GM21619 (cell line): ENCODE data around the gene TUBAL3.
"Not testable (repeated sequence)": the region's sequence is repeated elsewhere in the genome, so short reads cannot be mapped to it uniquely, and the experiment has no call there.

ENCODE experiments used
- ATAC-seq: cut with Tn5 transposase; IDR thresholded peaks from one replicate; pipeline ENCODE4 v1.9.1; 2021; ENCODE audit not compliant: unreplicated experiment

Gene TUBAL3

DNA sequence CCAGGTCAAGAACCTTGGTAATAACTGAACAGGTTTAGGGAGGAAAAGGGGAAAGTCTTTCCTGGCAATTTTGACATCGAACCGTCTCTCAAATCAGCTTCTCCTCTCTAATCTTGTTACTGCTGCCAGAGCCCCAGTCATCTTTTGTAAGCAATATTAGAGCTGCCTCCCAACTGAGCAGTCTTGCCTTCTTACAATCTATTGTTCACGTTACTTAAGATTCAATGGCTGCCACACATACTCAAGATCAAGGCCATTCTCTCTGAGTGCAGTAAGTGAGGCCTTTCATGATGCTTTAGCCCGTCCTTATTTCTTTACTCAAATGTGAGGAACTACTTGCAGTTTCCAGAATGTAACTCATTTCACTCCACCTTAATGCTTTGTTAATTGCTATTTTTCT lies 20.1 kb upstream of the TUBAL3 start:
- ATAC-seq: no peak

DNA sequence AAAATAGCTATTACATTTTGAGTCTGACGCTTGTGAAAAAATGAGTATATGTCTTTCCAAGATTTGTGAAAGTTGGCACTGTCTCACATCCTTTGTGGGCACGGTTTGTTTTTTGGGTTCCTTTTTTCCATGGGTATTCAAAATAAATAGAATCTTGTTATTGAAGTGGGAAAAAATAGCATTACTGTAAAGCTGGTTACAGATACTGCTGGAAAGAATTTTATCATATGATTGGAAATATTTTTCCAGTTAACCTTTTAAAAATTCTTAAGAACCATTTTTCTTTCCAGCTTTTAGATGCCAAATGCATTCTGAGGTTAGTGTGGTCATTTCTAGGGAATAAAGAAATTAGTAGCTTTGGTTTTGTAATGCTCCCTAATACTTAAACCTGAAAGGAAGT lies 19.1 kb upstream of the TUBAL3 start:
- ATAC-seq: no peak

DNA sequence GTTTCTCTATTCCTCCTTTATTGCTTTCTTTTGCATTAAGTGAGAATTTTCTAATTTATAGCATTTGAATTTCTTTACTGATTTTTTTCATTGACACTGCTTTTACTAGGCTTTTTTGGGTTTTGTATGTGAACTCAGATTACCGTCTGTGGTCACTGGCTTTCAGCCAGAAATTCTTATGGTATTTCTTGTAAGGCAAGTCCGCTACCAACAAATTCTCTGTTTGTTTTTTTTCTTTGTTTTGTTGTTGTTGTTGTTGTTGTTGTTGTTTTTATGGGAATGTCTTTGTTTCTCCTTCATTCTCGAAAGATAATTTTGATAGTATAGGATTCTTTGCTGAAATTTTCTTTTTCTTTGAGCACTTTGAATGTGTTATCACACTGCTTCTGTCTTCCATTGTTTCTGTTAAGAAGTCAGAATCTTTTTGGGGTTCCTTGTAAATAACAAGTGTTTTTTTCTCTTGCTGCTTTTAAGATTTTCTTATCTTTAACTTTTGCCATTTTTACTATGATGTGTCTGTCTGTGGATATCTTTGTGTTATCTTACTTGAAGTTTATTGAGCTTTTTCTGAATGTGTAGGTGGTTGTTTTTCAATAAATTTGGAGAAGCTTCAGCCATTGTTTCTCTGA lies 15.0 kb upstream of the TUBAL3 start:
- no peak for ATAC-seq

DNA sequence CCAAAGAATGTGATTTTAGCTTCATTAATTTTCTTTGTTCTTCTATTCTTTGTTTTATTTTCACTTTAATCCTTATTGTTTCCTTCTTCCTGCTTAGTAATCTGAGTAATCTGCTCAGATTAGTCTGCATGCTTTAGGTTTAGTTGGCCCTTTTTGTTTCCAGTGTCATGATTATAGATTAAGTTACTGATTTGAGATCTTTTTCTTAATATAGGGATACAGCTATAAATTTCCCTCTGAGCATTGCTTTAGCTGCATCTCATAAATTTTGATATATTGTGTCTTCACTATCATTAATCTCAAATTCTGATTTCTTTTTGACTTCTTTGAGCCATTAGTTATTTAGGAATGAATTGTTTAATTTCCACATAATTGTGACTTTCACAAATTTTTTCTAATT lies 14.0 kb upstream of the TUBAL3 start:
- no peak for ATAC-seq

DNA sequence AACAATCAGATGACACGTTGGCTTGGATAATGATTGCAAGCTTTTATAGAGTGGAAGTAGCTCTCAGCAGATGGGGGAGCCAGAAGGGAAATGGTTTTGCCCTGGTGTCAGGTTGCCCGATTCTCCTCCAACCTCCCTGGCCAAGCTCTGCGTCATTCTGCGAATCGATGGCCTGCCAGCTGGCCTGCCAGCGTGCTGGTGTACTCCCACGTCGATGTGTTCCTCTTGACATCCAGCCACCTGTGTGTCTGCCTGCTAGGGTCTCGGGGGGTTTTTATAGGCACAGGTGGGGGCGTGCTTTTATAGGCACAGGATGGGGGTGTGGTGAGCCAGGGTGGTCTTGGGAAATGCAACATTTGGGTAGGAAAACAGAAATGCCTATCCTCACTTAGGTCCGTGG lies 12.4 kb upstream of the TUBAL3 start:
- no peak for ATAC-seq

DNA sequence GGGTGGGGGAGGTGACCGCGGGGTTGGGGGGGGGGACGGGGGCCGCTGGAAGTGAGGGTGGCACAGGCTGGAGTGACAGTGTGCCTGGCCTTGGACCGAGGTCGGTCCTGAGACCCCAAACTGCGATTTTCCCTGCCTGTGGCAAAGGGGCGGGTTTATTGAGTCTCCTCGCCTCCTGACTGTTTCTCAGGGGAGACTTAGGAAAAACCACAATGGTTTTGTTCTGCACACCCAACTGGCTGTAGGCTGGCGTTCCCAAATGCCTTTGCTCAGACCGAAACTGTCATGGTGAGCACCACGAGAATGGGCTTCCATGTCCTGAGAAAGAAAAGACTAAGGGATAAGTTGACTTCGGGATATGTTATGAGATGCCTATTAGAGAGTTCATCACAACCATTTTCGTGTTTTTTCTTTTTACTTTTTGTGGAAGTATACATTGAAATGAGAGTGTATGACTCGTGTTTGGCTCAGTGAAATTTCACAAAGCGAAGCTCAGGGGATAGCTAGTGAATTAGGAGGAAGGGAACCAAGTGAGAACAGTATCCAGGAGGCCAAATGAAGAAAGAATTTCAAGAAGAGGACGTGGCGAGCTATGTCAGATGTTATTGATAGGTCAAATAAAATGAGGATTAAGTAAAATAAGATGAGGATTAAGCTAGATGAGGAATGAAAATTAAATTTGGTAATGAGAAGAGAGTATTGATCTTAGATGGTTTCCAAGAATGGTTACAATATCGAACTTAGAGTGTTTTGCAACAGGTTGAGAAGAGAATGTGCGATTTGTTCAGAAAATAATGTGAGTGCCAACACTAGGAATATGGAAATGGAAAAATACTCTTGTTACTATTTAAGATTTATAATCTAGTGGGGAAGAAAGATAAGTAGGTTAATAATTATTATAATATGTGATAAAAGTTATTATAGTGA lies 8.6 kb upstream of the TUBAL3 start:
- no peak for ATAC-seq

DNA sequence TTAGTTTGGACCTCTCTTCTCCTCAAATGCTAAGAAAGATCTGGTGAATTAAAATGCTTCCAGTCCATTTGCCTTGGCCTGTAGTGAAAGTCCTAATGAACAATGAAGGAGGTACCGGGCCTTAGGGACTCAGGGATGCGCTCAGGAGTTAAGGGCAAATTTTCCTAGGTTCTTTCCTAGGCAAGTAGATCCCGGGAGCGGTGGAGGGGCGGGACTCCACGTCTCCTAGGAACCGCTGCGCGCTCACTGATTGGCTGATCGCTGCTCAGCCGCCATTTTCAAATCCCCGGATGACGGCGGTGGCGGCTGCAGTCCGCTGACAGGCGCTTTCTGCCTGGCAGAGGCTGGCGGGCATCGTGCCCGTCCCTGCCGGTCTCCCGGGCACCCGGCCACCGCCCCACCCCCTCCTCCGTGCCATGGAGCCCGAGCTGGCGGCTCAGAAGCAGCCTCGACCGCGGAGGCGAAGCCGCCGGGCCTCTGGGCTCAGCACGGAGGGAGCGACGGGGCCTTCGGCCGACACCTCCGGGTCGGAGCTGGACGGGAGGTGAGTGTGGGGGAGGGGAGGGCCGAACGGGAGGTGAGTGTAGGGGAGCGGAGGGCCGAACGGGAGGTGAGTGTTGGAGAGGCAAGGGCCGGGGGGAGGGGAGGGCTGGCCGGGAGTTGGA lies 7.8 kb upstream of the TUBAL3 start, which contains the start of gene NET1:
Gene NET1 (plus strand): TSS at position 281 of the 665 bp plus-strand sequence. CDS start 136 bp downstream, at position 417.
- peak; percentile 98 for ATAC-seq

DNA sequence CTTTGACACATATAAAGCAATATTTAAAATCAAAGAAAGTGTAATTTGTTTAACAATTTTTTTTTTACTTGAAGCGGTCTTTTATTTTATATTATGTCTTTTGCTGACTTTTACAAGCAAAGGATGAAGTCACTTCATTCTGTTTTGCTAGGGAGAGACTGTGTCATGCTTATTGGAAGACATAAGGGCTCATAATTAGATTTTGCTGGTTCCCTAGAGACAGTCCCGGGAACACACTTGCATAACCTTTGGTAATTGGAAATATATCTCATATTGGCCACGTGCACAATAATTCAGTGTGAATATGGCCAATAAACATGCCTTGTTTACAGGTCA lies 7.3 kb upstream of the TUBAL3 start:
- ATAC-seq: no peak

DNA sequence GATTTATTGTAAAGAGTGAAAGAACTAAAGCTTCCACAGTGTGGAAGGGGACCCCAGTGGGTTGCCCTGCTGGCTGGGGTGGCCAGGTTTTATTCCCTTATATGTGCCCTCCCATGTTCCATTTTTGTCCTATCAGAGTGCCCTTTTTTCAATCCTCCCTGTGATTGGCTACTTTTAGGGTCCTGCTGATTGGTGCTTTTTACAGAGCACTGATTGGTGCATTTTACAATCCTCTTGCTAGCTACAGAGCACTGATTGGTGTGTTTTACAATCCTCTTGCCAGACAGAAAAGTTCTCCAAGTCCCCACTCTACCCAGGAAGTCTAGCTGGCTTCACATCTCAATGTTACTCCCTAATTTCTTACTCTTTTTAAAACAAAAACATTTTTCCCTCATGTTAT lies 6.2 kb upstream of the TUBAL3 start:
- ATAC-seq: not testable (repeated sequence)

DNA sequence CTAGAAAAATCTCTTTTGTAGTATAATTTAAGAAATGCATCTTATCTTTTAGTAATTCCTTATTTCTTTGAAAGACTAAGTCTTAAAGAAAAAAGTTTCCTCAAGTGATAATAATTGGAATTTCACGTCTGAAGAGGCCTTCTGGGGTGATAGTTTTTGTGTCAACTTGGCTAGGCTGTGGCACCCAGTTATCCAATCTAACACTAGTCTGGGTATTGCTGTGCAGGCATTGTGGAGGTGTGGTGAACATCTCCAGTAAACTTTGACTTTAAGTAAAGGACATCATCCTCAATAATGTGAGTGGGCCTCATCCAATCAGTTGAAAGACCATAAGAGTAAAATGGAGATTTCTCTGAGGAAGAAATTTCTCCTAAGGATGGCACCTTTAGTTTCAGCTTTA lies 2.3 kb upstream of the TUBAL3 start:
- no peak for ATAC-seq

DNA sequence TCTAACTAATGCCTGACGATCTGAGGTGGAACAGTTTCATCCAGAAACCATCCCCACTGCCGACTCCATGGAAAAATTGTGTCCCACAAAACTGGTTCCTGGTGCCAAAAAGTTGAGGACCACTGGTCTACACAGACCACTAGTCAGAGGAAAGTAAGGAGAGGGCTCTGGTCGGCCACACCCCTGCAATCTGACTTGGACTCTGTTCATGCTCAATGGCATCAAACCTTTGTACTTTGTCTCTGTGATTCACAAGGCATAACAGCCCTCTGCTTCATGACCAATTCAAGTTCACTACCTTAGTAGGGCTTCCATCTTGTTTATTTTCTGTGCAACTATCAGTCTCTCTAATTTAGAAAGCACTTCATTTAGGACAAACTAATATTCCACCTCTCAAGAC lies 1.8 kb downstream of the TUBAL3 start:
- no peak for ATAC-seq

DNA sequence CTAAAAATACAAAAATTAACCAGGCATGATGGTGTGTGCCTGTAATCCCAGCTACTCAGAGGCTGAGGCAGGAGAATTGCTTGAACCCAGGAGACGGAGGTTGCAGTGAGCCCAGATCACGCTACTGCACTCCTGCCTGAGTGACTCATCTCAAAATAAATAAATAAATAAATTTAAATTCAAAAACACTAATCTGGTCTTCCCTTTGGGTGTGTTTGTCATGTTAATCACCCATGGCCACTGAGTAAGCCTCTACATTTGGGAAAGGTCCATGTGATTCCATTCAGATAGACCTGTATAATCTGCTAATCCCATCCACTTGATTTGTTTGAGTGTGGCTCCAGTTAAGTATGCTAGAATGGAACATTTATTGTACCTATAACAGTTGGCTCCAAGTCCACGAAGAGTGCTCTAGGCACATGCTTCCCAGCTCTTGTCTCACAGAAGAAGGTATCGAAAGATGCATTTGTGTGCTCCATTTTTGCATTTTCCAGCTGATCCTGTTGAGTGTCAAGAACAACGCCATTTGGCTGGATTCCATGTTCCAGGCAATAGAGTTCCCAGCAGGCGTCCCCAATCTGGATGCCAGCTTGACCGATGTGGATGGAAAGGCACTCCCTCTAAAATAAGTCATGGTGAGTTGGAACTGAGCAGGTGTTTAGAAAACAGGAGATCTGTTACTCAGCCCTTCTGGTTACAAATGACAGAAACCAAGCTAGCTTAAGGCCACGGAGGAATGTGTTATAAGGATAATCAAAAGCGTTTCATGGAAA lies 4.0 kb downstream of the TUBAL3 start:
- no peak for ATAC-seq

DNA sequence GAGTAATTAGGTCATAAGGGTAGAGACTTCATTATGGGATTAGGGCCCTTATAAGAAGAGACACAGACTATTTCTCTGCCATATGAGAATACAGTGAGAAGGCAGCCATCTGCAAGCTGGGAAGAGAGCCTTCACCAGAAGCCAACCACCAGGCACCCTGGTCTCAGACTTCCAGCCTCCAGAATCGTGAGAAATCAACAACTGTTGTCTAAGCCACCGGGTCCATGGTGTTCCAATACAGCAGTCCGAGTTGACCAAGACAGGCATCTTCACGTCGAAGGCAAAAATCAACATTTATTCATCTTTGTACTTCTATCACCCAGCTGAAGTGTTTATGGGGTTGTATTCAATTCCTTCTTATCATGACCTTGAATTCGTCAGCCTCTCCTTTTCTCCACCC lies 5.3 kb downstream of the TUBAL3 start:
- ATAC-seq: no peak

DNA sequence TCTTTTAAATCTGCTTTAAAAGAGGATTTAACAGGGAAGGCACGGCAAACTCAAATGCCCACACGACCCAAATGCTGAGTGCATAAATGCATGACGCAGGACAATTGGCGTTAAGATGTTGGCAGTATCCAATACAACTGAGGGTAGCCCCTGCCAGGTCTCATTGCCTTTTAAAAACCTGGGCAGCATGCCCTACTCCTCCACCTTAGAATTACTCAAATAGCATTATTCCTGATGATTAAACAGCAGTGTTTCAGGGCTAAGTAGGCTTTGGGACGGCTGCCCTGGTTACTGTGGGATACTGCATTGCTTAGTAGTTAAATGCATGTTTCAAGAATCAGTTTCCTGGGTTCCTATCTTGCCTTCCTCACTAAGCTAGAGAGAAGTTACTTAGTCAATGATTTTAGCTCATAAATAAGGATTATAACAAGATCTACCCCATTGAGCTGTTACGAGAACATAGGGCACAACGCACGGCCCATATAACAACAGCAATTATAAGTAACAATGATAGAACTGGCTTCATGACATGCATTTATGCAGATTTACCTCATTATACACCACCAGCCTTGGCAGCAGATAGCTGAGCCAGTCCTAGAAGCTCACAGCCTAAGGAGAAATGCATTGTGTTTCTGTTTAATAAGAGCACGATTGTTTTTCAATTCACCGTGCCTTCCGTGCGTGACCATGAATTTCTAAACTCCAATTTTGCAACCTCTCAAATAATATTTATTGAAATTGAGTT lies 7.9 kb downstream of the TUBAL3 start:
- ATAC-seq: no peak

DNA sequence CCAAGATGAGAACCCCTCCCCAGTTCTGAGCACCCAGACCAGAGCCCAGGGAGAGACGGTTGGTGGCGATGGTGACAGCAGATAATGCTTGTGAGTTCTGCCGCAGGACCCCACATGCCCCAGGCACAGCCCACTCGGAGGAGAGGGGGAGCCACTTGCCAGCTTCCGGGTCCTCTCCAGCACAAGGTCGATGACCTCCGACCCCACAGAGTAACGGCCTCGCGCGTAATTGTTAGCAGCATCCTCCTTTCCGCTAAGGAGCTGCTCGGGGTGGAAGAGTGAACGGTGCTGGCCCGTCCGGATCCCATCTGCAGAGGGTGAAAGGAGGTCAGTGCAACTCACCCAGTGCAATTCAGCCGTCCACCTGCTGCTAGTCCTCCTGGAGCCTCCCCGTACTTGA lies 9.5 kb downstream of the TUBAL3 start:
- no peak for ATAC-seq

DNA sequence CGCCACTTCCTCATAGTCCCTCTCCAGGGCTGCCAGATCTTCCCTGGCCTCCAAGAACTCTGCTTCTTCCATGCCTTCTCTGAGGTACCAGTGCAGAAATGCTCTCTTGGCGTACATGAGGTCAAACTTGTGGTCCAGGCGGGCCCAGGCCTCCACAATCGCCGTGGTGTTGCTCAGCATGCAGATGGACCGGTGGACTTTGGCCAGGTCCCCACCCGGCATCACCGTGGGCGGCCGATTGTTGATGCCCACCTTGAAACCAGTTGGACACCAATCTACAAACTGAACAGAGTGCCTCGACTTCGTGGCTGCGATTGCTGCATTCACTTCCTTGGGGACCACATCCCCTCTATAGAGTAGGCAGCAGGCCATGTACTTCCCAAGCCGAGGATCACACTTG lies 11.1 kb downstream of the TUBAL3 start:
- no peak for ATAC-seq

DNA sequence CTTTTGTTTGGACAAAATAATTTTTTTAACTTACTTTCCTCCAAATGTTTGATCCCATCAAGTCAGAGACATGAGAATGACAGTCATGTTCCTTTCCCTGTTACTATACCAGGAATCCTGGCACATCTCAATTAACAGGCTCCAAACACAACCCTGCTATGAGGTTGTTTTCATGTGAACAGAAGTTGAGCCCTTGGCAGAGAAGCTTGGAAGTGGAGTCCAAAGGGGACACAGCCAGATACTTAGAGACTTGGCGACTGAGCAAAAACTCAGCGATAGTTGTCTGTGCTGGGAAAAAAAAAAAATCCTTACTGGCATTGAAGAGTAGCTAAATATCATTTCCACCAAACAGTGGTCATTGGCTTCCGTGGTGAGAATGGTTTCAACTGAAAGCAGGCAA lies 12.8 kb downstream of the TUBAL3 start:
- no peak for ATAC-seq

DNA sequence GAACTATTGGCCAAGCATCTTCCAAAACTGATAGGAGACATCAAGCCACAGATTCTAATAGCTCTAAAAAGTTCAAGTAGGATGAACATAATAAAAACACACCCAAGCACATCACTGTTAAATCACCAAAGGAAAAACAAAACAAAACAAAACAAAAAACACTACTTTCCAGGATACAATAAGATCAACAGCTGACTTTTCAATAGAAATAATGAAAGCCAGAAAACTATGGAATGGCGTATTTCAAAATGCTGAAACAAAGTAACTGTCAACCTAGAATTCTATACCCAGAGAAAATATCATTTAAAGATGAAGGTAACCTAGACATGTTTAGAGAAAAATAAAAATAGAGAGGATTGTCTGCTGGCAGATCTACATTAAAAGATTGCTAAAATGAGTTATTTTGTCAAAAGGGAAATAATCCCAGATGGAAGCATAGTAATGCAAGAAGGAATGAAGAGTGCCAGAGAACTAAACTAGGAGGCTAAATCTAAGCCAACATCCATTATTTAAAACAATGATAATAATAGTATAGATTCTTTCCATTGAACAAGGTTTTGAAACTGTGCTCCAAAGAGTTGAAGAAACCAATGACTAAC lies 13.9 kb downstream of the TUBAL3 start:
- no peak for ATAC-seq

DNA sequence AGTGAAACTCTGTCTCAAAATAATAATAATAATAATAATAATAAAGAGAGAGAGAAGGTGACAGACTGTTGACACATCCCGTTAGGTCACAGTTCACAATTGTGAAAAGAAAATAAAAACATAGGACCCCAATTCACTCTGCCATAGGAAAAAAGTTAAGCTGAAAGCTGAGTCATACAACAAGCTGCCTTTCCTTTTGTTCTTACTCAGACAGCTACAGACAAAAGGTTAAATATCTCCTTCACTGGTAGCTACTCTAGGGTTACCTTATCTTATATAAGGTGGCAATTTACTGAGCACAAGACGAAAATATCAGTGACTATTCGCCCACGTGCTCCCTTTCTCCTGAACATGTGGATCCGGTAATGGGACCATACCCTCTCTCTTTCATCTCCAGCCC lies 17.5 kb downstream of the TUBAL3 start:
- no peak for ATAC-seq

DNA sequence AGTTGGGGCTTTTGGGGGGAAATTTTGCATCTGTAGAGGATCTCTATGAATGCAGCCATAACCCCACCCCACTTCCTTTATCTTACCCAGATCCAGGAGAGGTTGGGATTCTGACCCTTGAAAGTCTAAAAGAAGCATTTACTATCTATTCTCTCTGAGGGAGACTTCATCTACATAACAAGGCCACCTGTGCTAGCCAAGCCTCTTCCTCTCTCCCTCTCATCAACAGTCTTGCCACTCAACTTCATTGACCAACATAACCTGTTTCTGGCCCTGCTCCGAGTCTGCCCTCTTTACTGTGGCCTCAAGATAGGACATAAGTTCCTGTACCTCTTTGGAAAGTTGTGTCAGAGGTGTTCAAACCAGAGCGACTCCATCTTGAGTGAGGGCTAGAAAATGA lies 19.4 kb downstream of the TUBAL3 start:
- no peak for ATAC-seq
